Neural crest cell (in vitro differentiated cells): ENCODE data around the gene TTC39A. TPM values are rescaled to one million over a fixed set of nuclear protein-coding genes. Genes with fewer than 3 reads are reported as not detected.
"Not testable (repeated sequence)": the region's sequence is repeated elsewhere in the genome, so short reads cannot be mapped to it uniquely, and the experiment has no call there.

Experiments used
- DNase-seq: peaks from one replicate; pipeline ENCODE4 v3.0.0; 2021; ENCODE audit warnings: low read depth, mixed read lengths, low spot score
- H3K27ac Mint-ChIP-seq: one replicate; pipeline ENCODE4 v1.8.0; 2021; ENCODE audit warnings: mild to moderate bottlenecking, mixed read lengths; ENCODE audit not compliant: unreplicated experiment
- H3K27me3 Mint-ChIP-seq: 2 replicates; pipeline ENCODE4 v1.8.0; 2021; ENCODE audit warnings: low read depth, mild to moderate bottlenecking, mixed read lengths
- H3K36me3 Mint-ChIP-seq: 2 replicates; pipeline ENCODE4 v1.8.0; 2021; ENCODE audit warnings: low read depth, mild to moderate bottlenecking, mixed read lengths
- H3K4me1 Mint-ChIP-seq: 2 replicates; pipeline ENCODE4 v1.8.0; 2021; ENCODE audit warnings: mixed read lengths
- H3K4me3 Mint-ChIP-seq: one replicate; pipeline ENCODE4 v1.8.0; 2021; ENCODE audit warnings: mild to moderate bottlenecking, mixed read lengths
- H3K9me3 Mint-ChIP-seq: 2 replicates; pipeline ENCODE4 v1.8.0; 2021; ENCODE audit warnings: mixed read lengths
- total RNA-seq: library from RNA; stranded (reverse); gene quantifications from 2 replicates; pipeline ENCODE4 v1.2.1, GENCODE V29; 2021
- TF ChIP-seq, protein P1 (sequence below): fragments of 200-600 bp; sonication (generic); conservative IDR thresholded peaks from 2 replicates; pipeline ENCODE4 v1.5.0; 2021; ENCODE audit warnings: antibody characterized with exemption, mild to moderate bottlenecking

Gene TTC39A
- total RNA-seq, 1 donor from 2014 or later, result 1.7 TPM

DNA sequence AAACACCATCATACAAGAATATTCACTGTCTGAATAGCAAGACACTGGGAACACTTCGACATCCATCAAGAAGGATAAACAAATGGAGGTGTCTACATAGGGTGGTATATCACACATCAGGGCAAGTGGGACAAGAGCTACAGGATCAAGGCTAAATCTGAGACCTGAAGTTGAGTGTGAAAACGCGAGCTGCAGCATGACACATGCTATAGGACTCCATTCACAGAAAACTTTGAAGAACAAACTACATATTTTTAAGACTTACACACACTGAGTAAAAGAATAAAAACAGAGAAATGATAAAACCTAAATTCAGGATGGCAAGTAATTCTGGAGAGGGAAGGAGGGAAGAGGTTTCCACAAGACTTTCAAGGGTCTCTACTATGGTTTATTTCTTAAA lies 2.1 kb downstream of the TTC39A start:
- peak overlapping the region; percentile 47 for H3K4me3 Mint-ChIP-seq
- peaks cover 35% of the 10 kb centered on the region for H3K27me3 Mint-ChIP-seq
- no peaks in the 10 kb centered on the region for H3K9me3 Mint-ChIP-seq
- DNase-seq, result no peak
- no peak overlapping the region for H3K27ac Mint-ChIP-seq
- H3K36me3 Mint-ChIP-seq, result no peaks in the 10 kb centered on the region
- TF ChIP-seq, protein P1, sequence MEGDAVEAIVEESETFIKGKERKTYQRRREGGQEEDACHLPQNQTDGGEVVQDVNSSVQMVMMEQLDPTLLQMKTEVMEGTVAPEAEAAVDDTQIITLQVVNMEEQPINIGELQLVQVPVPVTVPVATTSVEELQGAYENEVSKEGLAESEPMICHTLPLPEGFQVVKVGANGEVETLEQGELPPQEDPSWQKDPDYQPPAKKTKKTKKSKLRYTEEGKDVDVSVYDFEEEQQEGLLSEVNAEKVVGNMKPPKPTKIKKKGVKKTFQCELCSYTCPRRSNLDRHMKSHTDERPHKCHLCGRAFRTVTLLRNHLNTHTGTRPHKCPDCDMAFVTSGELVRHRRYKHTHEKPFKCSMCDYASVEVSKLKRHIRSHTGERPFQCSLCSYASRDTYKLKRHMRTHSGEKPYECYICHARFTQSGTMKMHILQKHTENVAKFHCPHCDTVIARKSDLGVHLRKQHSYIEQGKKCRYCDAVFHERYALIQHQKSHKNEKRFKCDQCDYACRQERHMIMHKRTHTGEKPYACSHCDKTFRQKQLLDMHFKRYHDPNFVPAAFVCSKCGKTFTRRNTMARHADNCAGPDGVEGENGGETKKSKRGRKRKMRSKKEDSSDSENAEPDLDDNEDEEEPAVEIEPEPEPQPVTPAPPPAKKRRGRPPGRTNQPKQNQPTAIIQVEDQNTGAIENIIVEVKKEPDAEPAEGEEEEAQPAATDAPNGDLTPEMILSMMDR, result no peak
- H3K4me1 Mint-ChIP-seq, result peaks cover 13% of the 10 kb centered on the region

DNA sequence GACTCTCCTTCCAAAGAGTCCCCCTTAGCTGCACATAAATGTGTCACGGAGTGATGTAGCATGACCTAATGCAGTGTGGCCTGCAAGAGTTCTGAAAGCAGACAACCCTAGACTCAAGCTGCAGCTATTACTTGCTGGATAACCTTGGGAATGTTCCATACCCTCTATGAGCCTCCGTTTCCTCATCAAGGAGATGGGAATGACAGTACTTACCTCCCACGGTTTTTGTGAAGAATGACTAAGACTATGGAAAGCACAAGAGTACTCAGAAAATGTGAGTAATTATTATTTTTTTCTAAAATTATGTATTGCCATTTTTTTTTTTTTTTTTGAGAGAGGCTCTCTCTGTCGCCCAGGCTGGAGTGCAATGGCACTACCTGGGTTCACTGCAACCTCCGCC lies 3.0 kb downstream of the TTC39A start:
- TF ChIP-seq, protein P1, result no peak
- H3K4me1 Mint-ChIP-seq, result peaks cover 13% of the 10 kb centered on the region
- no peak for DNase-seq
- H3K36me3 Mint-ChIP-seq, result no peaks in the 10 kb centered on the region
- no peaks in the 10 kb centered on the region for H3K9me3 Mint-ChIP-seq
- peaks cover 35% of the 10 kb centered on the region for H3K27me3 Mint-ChIP-seq
- H3K27ac Mint-ChIP-seq, result no peak overlapping the region
- no peak overlapping the region for H3K4me3 Mint-ChIP-seq

DNA sequence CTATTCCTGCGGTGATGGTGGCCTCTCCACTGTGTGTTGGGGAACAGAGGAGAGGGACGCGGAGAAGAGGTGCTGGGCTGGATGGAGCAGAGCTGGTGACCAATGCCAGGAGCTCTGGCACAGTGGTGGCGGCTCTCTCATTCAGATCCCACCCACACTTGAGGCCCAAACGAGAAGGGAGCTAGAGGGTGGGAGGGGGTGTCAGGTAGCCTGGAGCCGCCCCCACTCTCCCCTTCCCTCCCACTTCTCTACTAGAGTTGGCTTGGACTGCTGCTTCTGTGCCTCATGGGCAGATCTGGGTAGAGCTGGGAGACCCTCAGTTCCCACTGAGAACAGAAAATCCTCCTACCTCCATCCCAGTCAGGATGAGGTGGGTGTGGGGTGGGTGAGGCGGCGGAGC lies 3.5 kb downstream of the TTC39A start:
- Mint-ChIP-seq H3K27ac (no peak overlapping the region), H3K4me1 (peaks cover 13% of the 10 kb centered on the region), H3K9me3 (no peaks in the 10 kb centered on the region), H3K4me3 (no peak overlapping the region), H3K27me3 (peaks cover 34% of the 10 kb centered on the region), H3K36me3 (no peaks in the 10 kb centered on the region)
- DNase-seq, result no peak
- TF ChIP-seq, protein P1, result no peak

DNA sequence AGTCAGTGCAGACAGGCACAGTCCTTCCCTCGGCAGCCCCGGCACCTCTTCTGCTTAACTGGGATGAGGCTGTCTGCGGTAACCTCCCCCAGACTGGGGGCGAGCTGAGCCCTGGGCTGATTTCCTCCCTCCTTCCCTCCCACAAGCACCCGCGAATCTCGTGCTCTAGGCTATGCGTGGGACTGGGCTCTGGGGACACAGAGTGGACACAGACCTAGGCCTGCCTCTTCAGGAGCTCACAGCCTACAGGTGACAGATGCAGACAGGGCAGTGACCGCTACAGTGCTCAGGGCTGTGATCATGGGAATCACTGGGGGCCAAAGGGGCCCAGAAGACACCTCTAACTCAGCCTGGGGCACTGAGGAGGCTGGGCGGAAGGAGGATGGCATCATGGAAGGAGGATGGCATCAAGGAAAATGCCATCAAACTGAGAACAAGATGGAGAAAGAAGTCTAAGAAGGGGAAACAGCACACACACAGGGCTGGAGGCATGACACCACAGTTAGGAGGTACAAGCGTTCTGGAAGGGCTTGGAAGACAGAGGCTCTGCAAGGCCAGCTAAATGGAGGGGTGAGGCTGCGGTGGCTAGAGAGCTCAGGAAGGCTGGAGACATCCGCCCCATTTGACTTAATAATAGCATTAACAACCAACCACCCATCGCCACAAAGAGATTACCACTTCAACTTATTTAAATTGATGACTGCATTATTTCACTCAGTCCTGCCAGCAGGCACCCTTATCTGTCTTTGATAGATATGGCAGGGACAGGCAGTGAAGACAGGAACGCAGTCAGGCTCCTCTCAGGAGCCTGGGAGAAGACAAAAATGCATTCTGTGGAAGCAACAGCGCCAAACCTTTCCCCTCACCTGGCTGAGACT lies 4.2 kb downstream of the TTC39A start:
- Mint-ChIP-seq H3K27ac (peak overlapping the region; percentile 19), H3K27me3 (peaks cover 29% of the 10 kb centered on the region), H3K4me1 (peaks cover 5% of the 10 kb centered on the region), H3K4me3 (no peak overlapping the region), H3K9me3 (no peaks in the 10 kb centered on the region), H3K36me3 (no peaks in the 10 kb centered on the region)
- DNase-seq, result no peak
- TF ChIP-seq, protein P1, result no peak

DNA sequence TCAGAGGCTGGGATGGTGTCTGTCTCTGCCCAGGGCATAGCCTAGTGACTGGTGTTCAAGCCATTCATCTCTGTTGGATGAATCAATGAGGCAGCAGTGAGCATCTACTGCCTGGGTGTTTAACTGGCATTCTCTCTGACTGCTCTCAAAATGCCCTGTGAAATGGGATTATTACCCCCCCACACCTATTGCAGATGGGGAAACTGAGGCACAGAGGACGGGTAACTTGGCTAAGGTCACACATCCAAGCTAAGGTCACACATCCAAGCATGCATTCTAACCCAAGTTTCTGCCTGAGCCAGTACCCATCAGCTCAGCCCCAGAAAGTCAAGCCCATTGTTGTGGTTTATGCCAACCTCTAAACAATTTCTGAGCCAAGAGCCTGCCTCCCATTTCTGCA lies 5.0 kb downstream of the TTC39A start:
- TF ChIP-seq, protein P1, result no peak
- DNase-seq, result no peak
- no peaks in the 10 kb centered on the region for H3K4me1 Mint-ChIP-seq
- H3K27me3 Mint-ChIP-seq, result peaks cover 23% of the 10 kb centered on the region
- H3K4me3 Mint-ChIP-seq, result no peak overlapping the region
- H3K36me3 Mint-ChIP-seq, result no peaks in the 10 kb centered on the region
- H3K9me3 Mint-ChIP-seq, result no peaks in the 10 kb centered on the region
- no peak overlapping the region for H3K27ac Mint-ChIP-seq

DNA sequence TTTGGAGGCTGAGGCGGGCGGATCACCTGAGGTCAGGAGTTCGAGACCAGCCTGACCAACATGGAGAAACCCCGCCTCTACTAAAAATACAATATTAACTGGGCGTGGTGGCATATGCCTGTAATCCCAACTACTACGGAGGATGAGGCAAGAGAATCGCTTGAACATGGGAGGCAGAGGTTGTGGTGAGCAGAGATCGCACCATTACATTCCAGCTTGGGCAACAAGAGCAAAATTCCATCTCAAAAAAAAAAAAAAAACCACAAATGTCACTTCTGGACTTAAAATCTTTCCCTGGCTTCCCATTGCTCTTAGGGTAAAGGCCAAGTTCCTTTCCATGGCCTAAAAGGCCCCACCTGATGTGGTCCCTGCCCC lies 5.4 kb downstream of the TTC39A start:
- not testable (repeated sequence) for H3K9me3 Mint-ChIP-seq, DNase-seq, H3K27ac Mint-ChIP-seq, H3K4me1 Mint-ChIP-seq, H3K4me3 Mint-ChIP-seq, H3K36me3 Mint-ChIP-seq
- H3K27me3 Mint-ChIP-seq, result peaks cover 23% of the 10 kb centered on the region
